Measurements from ENCODE around the gene CNTNAP2. TPM values are rescaled to one million over a fixed set of nuclear protein-coding genes. Genes with fewer than 3 reads are reported as not detected.

The CNTNAP2 gene
- total RNA-seq, 1 experiment from 2014 or later, result 64.5 TPM

- H2BK20ac ChIP-seq (ENCODE audit: low read depth, low read length, poor library complexity, severe bottlenecking), result no peak overlapping the region
- WGBS (ENCODE audit: extremely low coverage, insufficient read length, low lambda C conversion rate), result no CpG with 5 or more reads among the region's 6 CpGs
- H3K9ac ChIP-seq (ENCODE audit: extremely low read depth, insufficient read length, low read length), result no peak overlapping the region
These were observed 1836.3 kb downstream of the CNTNAP2 start for GRCh38 chr7:147952918-147953317.

More at GRCh38 chr7:147952918-147953317, 1836.3 kb downstream of the CNTNAP2 start:
- no peaks in the 10 kb centered on the region for H3K27me3 ChIP-seq (ENCODE audit: insufficient read depth, low read length)
- H3K4ac ChIP-seq (ENCODE audit: low read depth, low read length), result no peak overlapping the region
- no peak overlapping the region for H3K4me2 ChIP-seq (ENCODE audit: insufficient read depth, insufficient read length, low read length)
- no peak overlapping the region for H2AFZ ChIP-seq (ENCODE audit: low read length)
- TF ChIP-seq CTCF (conservative IDR thresholded peaks at IDR 0.05), result no peak
- no peaks in the 10 kb centered on the region for H3K79me2 ChIP-seq (ENCODE audit: insufficient read depth, low read length)
- no peak overlapping the region for H3K18ac ChIP-seq (ENCODE audit: insufficient read length, low read depth, low read length)
- Mint-ChIP-seq H3K4me3 (no peak overlapping the region), H3K27me3 (ENCODE audit: low read depth) (no peaks in the 10 kb centered on the region), H3K4me1 (no peaks in the 10 kb centered on the region), H3K27ac (no peak overlapping the region), H3K9me3 (peaks cover 0 to 3% of the 10 kb centered on the region in 2 experiments; a peak in 1 of 5 replicates), H3K36me3 (ENCODE audit: insufficient read depth in 1 of 3, low read depth in 3 of 3) (no peaks in the 10 kb centered on the region)
- no peak overlapping the region for H4K8ac ChIP-seq (replicated peaks; ENCODE audit: insufficient read length, low read depth, low read length)
- no peaks in the 10 kb centered on the region for H4K20me1 ChIP-seq (ENCODE audit: control insufficient read depth, insufficient read depth, insufficient read length)
- no peak overlapping the region for H2BK5ac ChIP-seq (ENCODE audit: insufficient read length, low read length)
- DNase-seq, result no peak
- H3K23me2 ChIP-seq (ENCODE audit: insufficient read length, low read depth, low read length, poor library complexity, severe bottlenecking), result no peaks in the 10 kb centered on the region
- no peaks in the 10 kb centered on the region for H3K4me1 ChIP-seq (ENCODE audit: insufficient read depth, low read length)
- no peak overlapping the region for H2BK120ac ChIP-seq (ENCODE audit: low read depth, low read length, poor library complexity, severe bottlenecking)
- H3K27ac ChIP-seq (ENCODE audit: insufficient read length, low read depth, low read length), result no peak overlapping the region
- no peak overlapping the region for H2AK5ac ChIP-seq (ENCODE audit: insufficient read length, low read length)
- no peak overlapping the region for H4K5ac ChIP-seq (ENCODE audit: insufficient read length, low read depth, low read length)
- no peak overlapping the region for H3K23ac ChIP-seq (ENCODE audit: insufficient read length, low read depth, low read length)
- H4K91ac ChIP-seq (ENCODE audit: insufficient read length, low read depth, low read length), result no peak overlapping the region
- H3K79me1 ChIP-seq (ENCODE audit: insufficient read depth, low read depth, low read length, poor library complexity, severe bottlenecking), result no peaks in the 10 kb centered on the region
- no peak overlapping the region for H3T11ph ChIP-seq (ENCODE audit: low read length)
- H3K56ac ChIP-seq (ENCODE audit: insufficient read length, low read depth, low read length), result no peak overlapping the region
- H3K14ac ChIP-seq (ENCODE audit: insufficient read depth, low read length), result no peak overlapping the region
- no peak overlapping the region for H2BK15ac ChIP-seq (ENCODE audit: low read depth, low read length)
- no peak overlapping the region for H2BK12ac ChIP-seq (ENCODE audit: insufficient read length, low read depth, low read length)
- no peaks in the 10 kb centered on the region for H3K9me3 ChIP-seq (ENCODE audit: control insufficient read depth, low read depth, low read length)
